Activated T-cell treated with anti-CD3 and anti-CD28 coated beads, Interleukin-2, amount 50 U/mL, for 72 hours (primary cell): ENCODE results near the gene ACTL7A. TPM values are rescaled to one million over a fixed set of nuclear protein-coding genes. Genes with fewer than 3 reads are reported as not detected.

ENCODE experiments used
- ATAC-seq, 2 donors: fragments of 150-1000 bp; cut with Tn5 transposase; replicated peaks in 1 of 2; 2 replicates each; pipeline ENCODE4 v1.10.0; 2021; ENCODE audit warnings: moderate library complexity in 2 of 2, mild to moderate bottlenecking in 1 of 2
- DNase-seq, 2 donors: peaks; one replicate each; pipeline ENCODE4 v3.0.0; 2021 to 2022; ENCODE audit warnings: mixed read lengths in 1 of 2
- H3K27ac Mint-ChIP-seq: one replicate; pipeline ENCODE4 v1.8.0; 2022; ENCODE audit warnings: mild to moderate bottlenecking, moderate library complexity, mixed read lengths
- H3K27me3 Mint-ChIP-seq: one replicate; pipeline ENCODE4 v1.8.0; 2022; ENCODE audit warnings: low read depth, mixed read lengths
- H3K36me3 Mint-ChIP-seq, 2 donors: one replicate each; pipeline ENCODE4 v1.8.0; 2022; ENCODE audit warnings: mixed read lengths in 2 of 2, mild to moderate bottlenecking in 1 of 2; ENCODE audit not compliant: insufficient read depth in 2 of 2
- H3K4me1 Mint-ChIP-seq: one replicate; pipeline ENCODE4 v1.8.0; 2022; ENCODE audit warnings: low read depth, mixed read lengths
- H3K4me3 Mint-ChIP-seq, 2 donors: one replicate each; pipeline ENCODE4 v1.8.0; 2022; ENCODE audit warnings: mild to moderate bottlenecking in 2 of 2, mixed read lengths in 2 of 2, moderate library complexity in 2 of 2
- H3K9me3 Mint-ChIP-seq, 2 donors: one replicate each; pipeline ENCODE4 v1.8.0; 2022; ENCODE audit warnings: mixed read lengths in 2 of 2
- total RNA-seq, 2 donors: library from RNA; stranded (reverse); gene quantifications; one replicate each; pipeline ENCODE4 v1.2.3, GENCODE V29; 2022

The ACTL7A gene, protein sequence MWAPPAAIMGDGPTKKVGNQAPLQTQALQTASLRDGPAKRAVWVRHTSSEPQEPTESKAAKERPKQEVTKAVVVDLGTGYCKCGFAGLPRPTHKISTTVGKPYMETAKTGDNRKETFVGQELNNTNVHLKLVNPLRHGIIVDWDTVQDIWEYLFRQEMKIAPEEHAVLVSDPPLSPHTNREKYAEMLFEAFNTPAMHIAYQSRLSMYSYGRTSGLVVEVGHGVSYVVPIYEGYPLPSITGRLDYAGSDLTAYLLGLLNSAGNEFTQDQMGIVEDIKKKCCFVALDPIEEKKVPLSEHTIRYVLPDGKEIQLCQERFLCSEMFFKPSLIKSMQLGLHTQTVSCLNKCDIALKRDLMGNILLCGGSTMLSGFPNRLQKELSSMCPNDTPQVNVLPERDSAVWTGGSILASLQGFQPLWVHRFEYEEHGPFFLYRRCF
- not detected for total RNA-seq

DNA sequence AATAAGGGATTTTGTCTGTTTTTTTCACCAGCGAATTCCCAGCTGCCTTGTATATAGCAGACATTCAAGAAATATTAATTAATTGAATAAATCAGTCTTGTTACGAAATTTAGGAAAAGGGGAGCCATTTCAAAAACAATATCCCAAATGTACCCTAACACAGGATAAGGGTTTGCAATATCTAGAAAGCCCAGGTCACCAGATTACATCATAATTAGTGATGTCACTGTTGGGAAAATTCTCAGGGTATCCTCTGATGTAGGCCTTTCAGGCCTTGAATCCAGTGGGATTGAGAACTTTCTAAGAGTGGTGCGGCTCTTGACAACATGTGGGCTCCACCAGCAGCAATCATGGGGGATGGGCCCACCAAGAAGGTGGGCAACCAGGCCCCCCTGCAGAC, at the start of gene ACTL7A:
ACTL7A (plus strand) TSS at position 270 of the 400 bp plus-strand sequence; CDS start at position 327, 57 bp downstream.
- no peak for ATAC-seq
- Mint-ChIP-seq H3K4me3 (no peak within 1 kb of the TSS), H3K27ac (no peak within 1 kb of the TSS), H3K36me3 (no peaks in the 10 kb centered on the region), H3K4me1 (peaks cover 9% of the 10 kb centered on the region), H3K27me3 (peaks cover 5% of the 10 kb centered on the region), H3K9me3 (no peaks in the 10 kb centered on the region)
- DNase-seq: no peak

DNA sequence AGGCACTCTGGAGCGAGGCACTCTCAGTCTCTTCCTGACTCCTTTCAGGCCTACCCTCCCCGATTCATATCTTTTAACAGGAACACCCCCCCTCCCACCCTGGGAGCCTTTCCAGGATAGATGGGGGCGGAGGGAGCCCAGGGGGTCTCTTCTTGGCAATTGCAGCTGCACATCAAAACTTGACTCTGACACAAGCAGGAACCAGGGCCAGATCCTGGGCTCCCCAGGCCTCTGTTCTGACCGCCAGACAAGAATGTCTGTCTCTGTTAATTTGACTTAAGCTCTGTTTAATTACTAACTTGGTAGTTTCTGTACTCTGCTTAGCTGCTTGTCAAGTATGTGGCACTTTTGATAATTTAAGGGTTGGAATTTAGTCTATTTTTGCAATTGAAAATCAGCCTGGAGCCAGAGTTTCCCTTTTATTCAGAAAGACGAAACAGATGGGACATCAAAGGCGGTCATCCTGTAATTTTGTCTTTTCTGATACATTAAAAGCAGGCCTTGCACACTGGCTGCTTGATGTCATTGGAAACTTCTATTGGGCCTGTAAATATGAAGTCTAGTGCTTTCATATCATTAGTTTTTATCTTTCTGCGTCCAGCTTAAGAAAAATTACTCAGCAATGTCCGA, 49.6 kb upstream of the ACTL7A start:
- Mint-ChIP-seq H3K27ac (no peak overlapping the region), H3K27me3 (peaks cover 28% of the 10 kb centered on the region), H3K36me3 (no peaks in the 10 kb centered on the region), H3K9me3 (peaks cover 0 to 2% of the 10 kb centered on the region in 2 donors), H3K4me3 (no peak overlapping the region), H3K4me1 (no peaks in the 10 kb centered on the region)
- ATAC-seq (no peak), DNase-seq (no peak)

- Mint-ChIP-seq H3K27me3 (peaks cover 26% of the 10 kb centered on the region), H3K4me1 (no peaks in the 10 kb centered on the region), H3K36me3 (no peaks in the 10 kb centered on the region), H3K27ac (no peak overlapping the region), H3K9me3 (peaks cover 0 to 2% of the 10 kb centered on the region in 2 donors), H3K4me3 (no peak overlapping the region)
- no peak for ATAC-seq
- DNase-seq: no peak
These were observed 48.0 kb upstream of the ACTL7A start for GRCh38 chr9:108813951-108814601.

GRCh38 chr9:108815156-108815555, 46.9 kb upstream of the ACTL7A start:
- Mint-ChIP-seq H3K9me3 (peaks cover 0 to 2% of the 10 kb centered on the region in 2 donors), H3K36me3 (no peaks in the 10 kb centered on the region), H3K27me3 (peaks cover 26% of the 10 kb centered on the region), H3K4me3 (no peak overlapping the region), H3K27ac (no peak overlapping the region), H3K4me1 (no peaks in the 10 kb centered on the region)
- no peak for ATAC-seq
- DNase-seq: no peak

DNA sequence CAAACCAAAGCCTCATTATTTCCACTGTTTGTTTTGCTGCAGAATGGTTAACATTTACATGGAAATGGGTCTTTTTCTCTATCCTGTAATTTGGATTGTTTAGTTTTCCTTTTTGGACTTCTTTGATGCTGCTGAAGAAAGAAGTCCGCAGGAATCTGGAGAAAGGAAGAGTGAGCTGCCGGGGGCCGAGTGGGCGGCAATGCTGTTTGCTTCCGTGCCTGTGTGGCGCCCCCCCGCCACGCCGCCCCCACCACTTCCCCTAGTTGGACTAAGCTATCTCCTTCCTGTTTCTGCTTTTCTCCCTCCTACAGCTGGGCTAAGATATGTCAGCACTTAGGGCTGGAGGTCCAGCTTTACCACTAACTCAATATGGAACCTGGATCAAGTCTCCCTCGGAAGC, 46.0 kb upstream of the ACTL7A start:
- ATAC-seq (no peak), DNase-seq (no peak)
- Mint-ChIP-seq H3K36me3 (no peaks in the 10 kb centered on the region), H3K9me3 (peaks cover 0 to 2% of the 10 kb centered on the region in 2 donors), H3K27me3 (peaks cover 26% of the 10 kb centered on the region), H3K4me3 (peak overlapping the region in 1 of 2 donors; percentile 5), H3K4me1 (no peaks in the 10 kb centered on the region), H3K27ac (no peak overlapping the region)

- Mint-ChIP-seq H3K36me3 (peaks cover 8 to 10% of the 10 kb centered on the region in 2 donors), H3K27me3 (no peaks in the 10 kb centered on the region), H3K4me3 (no peak overlapping the region), H3K4me1 (no peaks in the 10 kb centered on the region), H3K9me3 (peaks cover 2 to 8% of the 10 kb centered on the region in 2 donors), H3K27ac (no peak overlapping the region)
- no peak for DNase-seq
- ATAC-seq: no peak
These were observed 38.2 kb upstream of the ACTL7A start for GRCh38 chr9:108823829-108824228.

DNA sequence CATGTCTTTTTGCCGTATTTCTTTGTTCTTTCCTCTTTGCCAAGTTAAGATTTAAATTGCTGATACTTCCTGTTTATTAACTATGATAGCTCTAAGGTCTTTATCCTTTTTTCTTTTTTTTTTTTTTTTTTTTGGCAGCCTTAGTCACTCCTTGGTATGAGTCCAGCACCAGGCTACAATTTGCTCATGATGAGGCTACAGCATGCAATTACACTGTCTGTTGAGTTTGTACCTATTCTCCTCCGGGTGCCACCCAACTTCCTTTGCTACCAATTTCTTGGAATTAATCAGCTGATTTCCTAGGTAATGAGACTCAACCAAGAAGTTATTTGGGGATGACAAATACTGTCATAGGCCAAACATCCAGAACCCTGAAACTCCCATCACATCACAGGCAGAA, 31.8 kb upstream of the ACTL7A start:
- Mint-ChIP-seq H3K36me3 (no peaks in the 10 kb centered on the region), H3K27ac (no peak overlapping the region), H3K9me3 (no peaks in the 10 kb centered on the region), H3K27me3 (no peaks in the 10 kb centered on the region), H3K4me3 (peak overlapping the region in 1 of 2 donors; percentile 10), H3K4me1 (peaks cover 12% of the 10 kb centered on the region)
- ATAC-seq (peak; percentile 36 to 63), DNase-seq (no peak)

- Mint-ChIP-seq H3K4me3 (no peak overlapping the region), H3K9me3 (no peaks in the 10 kb centered on the region), H3K36me3 (no peaks in the 10 kb centered on the region), H3K27me3 (no peaks in the 10 kb centered on the region), H3K4me1 (peaks cover 16% of the 10 kb centered on the region), H3K27ac (no peak overlapping the region)
- DNase-seq (no peak), ATAC-seq (peak in 1 of 2 donors; percentile 42)
These were observed 30.4 kb upstream of the ACTL7A start for GRCh38 chr9:108831496-108832178.

DNA sequence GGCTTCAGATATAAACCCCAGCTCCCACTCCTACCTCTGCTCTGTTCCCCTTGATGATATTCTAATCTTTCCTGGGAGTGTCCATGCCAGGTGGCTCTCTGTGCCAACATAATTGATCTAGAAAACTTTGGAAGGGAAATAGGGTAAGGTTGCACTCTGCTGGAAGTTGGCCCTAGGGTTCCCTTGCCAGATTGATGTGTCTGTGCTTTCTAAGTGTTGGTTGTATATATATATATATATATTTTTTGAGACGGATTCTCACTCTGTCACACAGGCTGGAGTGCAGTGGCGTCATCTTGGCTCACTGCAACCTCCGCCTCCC, 29.9 kb upstream of the ACTL7A start:
- Mint-ChIP-seq H3K27ac (no peak overlapping the region), H3K9me3 (no peaks in the 10 kb centered on the region)

DNA sequence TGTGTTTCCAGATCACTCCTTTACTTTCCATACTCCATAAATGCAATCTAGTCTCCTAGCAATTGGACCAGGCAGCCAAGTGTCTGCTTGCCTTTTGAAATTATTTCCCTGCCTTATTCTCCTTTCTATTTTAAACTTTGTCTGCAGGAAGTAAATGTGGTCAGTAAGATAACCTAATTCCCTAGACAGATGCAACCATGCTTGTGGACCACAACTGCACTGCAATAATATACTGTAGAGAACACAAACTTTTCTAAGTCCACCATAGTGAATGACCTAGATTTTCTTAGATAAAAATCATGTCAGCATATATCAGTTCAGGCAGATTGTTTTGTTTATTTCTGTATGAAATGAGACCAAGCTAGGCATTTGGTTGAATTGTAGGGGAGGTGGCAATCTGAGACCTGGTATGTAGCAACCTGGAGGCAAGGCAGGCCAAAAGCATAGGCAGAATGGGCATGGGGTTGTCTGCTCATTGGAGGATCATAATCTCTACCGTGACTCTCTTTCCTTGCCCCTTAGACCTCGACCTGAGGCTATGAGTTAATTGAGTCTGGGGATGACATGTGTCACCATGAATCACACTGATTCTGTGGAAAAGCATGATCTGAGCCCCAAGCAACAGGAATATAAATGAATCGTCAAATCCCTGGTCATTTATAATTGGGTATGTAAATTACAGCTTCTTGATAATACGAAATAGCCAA, 27.0 kb upstream of the ACTL7A start:
- Mint-ChIP-seq H3K36me3 (no peaks in the 10 kb centered on the region), H3K27ac (peak overlapping the region; percentile 29), H3K27me3 (no peaks in the 10 kb centered on the region), H3K4me1 (peaks cover 16% of the 10 kb centered on the region), H3K9me3 (no peaks in the 10 kb centered on the region), H3K4me3 (no peak overlapping the region)
- DNase-seq: no peak
- no peak for ATAC-seq

More for the DNA sequence above, 29.9 kb upstream of the ACTL7A start:
- H3K4me1 Mint-ChIP-seq: peaks cover 16% of the 10 kb centered on the region
- H3K36me3 Mint-ChIP-seq: no peaks in the 10 kb centered on the region
- DNase-seq: no peak
- no peak overlapping the region for H3K4me3 Mint-ChIP-seq
- ATAC-seq: no peak
- H3K27me3 Mint-ChIP-seq: no peaks in the 10 kb centered on the region

DNA sequence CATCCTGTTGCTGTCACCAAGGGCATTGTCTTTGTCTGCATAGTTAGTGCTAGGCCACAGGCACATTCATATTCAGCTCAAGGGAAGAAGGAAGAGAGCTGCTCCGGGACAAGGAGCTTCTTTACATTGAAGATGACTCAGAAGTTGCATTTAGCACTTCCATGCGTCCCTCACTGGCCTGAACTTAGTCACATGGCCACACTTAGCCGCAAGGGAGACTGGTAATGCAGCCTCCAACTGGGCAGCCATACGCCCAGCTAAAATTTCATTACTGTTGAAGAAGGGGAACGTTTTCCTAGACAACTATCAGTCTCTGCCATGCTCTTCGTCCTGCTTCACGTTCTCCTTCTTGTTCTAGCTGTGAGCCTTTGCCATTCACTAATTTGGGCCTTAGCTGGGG, 26.2 kb upstream of the ACTL7A start:
- H3K27ac Mint-ChIP-seq: no peak overlapping the region
- ATAC-seq: no peak

GRCh38 chr9:108836319-108836718, 25.7 kb upstream of the ACTL7A start:
- H3K36me3 Mint-ChIP-seq: no peaks in the 10 kb centered on the region
- ATAC-seq: no peak
- no peaks in the 10 kb centered on the region for H3K9me3 Mint-ChIP-seq
- no peaks in the 10 kb centered on the region for H3K27me3 Mint-ChIP-seq
- DNase-seq: no peak
- H3K4me3 Mint-ChIP-seq: no peak overlapping the region
- H3K27ac Mint-ChIP-seq: no peak overlapping the region
- H3K4me1 Mint-ChIP-seq: peaks cover 10% of the 10 kb centered on the region

More for the DNA sequence above, 26.2 kb upstream of the ACTL7A start:
- H3K36me3 Mint-ChIP-seq: no peaks in the 10 kb centered on the region
- no peaks in the 10 kb centered on the region for H3K27me3 Mint-ChIP-seq
- H3K9me3 Mint-ChIP-seq: no peaks in the 10 kb centered on the region
- DNase-seq: no peak
- H3K4me3 Mint-ChIP-seq: no peak overlapping the region
- H3K4me1 Mint-ChIP-seq: peaks cover 11% of the 10 kb centered on the region
